SU-DHL-6 (cell line): ENCODE results near the gene HTT.

Experiments
- H2AFZ ChIP-seq: fragments of 200-600 bp; sonication (generic); 2 replicates; pipeline ENCODE4 v1.6.1; 2014; ENCODE audit warnings: low read depth, mild to moderate bottlenecking, moderate library complexity, mixed read lengths, antibody characterized with exemption, low read length; ENCODE audit not compliant: severe bottlenecking
- H3F3A ChIP-seq: fragments of 200-600 bp; shearing (Covaris generic); 2 replicates; pipeline ENCODE4 v1.6.0; 2016; ENCODE audit warnings: antibody characterized with exemption, mild to moderate bottlenecking; ENCODE audit not compliant: insufficient read depth
- H3K27ac ChIP-seq: fragments of 200-600 bp; sonication (generic); 2 replicates; pipeline ENCODE4 v1.5.1; 2016; ENCODE audit warnings: low read depth, mild to moderate bottlenecking, low read length, moderate library complexity, mixed read lengths
- H3K27me3 ChIP-seq: fragments of 200-600 bp; sonication (generic), shearing (Covaris generic); 2 replicates; pipeline ENCODE4 v1.6.0; 2014; ENCODE audit warnings: mild to moderate bottlenecking, low read length
- H3K36me3 ChIP-seq: fragments of 200-600 bp; sonication (generic); 2 replicates; pipeline ENCODE4 v1.6.1; 2014; ENCODE audit warnings: mild to moderate bottlenecking, low read length, mixed read lengths
- H3K4me2 ChIP-seq: fragments of 300-600, 200-600 bp; shearing (Covaris generic), sonication (generic); 2 replicates; pipeline ENCODE4 v1.6.0; 2014; ENCODE audit warnings: low read length, low read depth, mild to moderate bottlenecking; ENCODE audit not compliant: poor library complexity, severe bottlenecking
- H3K4me3 ChIP-seq: fragments of 200-600 bp; sonication (generic); 2 replicates; pipeline ENCODE4 v1.5.1; 2014; ENCODE audit warnings: antibody characterized with exemption, low read length, mild to moderate bottlenecking, mixed read lengths; ENCODE audit not compliant: insufficient read depth, poor library complexity, severe bottlenecking
- H3K79me2 ChIP-seq: fragments of 200-600 bp; sonication (generic); 2 replicates; pipeline ENCODE4 v1.6.1; 2014; ENCODE audit warnings: mild to moderate bottlenecking, low read length, moderate library complexity; ENCODE audit not compliant: insufficient read depth
- H3K9ac ChIP-seq: fragments of 200-600 bp; sonication (generic); 2 replicates; pipeline ENCODE4 v1.7.0; 2014; ENCODE audit warnings: mild to moderate bottlenecking, low read length
- H3K9me2 ChIP-seq: fragments of 200-600 bp; sonication (generic); replicated peaks from 2 replicates; pipeline ENCODE4 v1.6.1; 2014; ENCODE audit warnings: low read length; ENCODE audit not compliant: insufficient read depth
- H3K9me3 ChIP-seq: fragments of 200-600 bp; sonication (generic); 2 replicates; pipeline ENCODE4 v1.6.1; 2014; ENCODE audit warnings: low read length, mixed read lengths; ENCODE audit not compliant: insufficient read depth
- H4K20me1 ChIP-seq: fragments of 200-600 bp; sonication (generic); 2 replicates; pipeline ENCODE4 v1.6.1; 2014; ENCODE audit warnings: low read depth, mild to moderate bottlenecking, antibody characterized with exemption, low read length, moderate library complexity, mixed read lengths
- EZH2phosphoT487 ChIP-seq: fragments of 200-600 bp; sonication (generic), shearing (Covaris generic); conservative IDR thresholded peaks from 2 replicates; pipeline ENCODE4 v1.6.1; 2018; ENCODE audit warnings: mild to moderate bottlenecking, antibody characterized with exemption, low read length, moderate library complexity, mixed read lengths
- TF ChIP-seq, protein P1 (sequence below): fragments of 200-600 bp; sonication (generic); IDR thresholded peaks from one replicate; pipeline ENCODE4 v1.5.1; 2017; ENCODE audit warnings: antibody characterized with exemption, mild to moderate bottlenecking, low read length, moderate library complexity; ENCODE audit not compliant: insufficient read depth, poor library complexity, severe bottlenecking

HTT gene

DNA sequence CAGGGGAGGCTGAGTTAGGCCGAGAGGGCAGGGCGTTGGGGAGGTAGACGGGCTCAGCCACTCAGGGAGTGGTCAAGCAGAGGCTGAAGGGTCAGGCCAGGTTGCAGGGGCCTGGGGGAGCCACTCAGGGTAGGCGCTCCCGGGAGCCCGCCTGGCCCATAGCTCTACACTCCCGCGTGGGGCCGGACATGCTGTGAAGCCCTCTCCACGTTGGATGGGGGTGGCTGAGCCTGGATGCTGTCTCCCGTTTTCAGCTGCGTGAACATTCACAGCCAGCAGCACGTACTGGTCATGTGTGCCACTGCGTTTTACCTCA lies 160.5 kb downstream of the HTT start:
- Histone ChIP-seq H3K4me2 (no peak overlapping the region), H3K9me2 (no peaks in the 10 kb centered on the region), H3K9me3 (no peaks in the 10 kb centered on the region), H3K9ac (no peak overlapping the region), H3K36me3 (no peaks in the 10 kb centered on the region), H3F3A (no peaks in the 10 kb centered on the region), H3K4me3 (no peak overlapping the region), H3K79me2 (no peaks in the 10 kb centered on the region), H3K27me3 (no peaks in the 10 kb centered on the region), H2AFZ (no peak overlapping the region), H4K20me1 (no peaks in the 10 kb centered on the region), H3K27ac (no peak overlapping the region)
- TF ChIP-seq, protein P1, sequence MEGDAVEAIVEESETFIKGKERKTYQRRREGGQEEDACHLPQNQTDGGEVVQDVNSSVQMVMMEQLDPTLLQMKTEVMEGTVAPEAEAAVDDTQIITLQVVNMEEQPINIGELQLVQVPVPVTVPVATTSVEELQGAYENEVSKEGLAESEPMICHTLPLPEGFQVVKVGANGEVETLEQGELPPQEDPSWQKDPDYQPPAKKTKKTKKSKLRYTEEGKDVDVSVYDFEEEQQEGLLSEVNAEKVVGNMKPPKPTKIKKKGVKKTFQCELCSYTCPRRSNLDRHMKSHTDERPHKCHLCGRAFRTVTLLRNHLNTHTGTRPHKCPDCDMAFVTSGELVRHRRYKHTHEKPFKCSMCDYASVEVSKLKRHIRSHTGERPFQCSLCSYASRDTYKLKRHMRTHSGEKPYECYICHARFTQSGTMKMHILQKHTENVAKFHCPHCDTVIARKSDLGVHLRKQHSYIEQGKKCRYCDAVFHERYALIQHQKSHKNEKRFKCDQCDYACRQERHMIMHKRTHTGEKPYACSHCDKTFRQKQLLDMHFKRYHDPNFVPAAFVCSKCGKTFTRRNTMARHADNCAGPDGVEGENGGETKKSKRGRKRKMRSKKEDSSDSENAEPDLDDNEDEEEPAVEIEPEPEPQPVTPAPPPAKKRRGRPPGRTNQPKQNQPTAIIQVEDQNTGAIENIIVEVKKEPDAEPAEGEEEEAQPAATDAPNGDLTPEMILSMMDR: no peak
- no peak for TF ChIP-seq EZH2phosphoT487

DNA sequence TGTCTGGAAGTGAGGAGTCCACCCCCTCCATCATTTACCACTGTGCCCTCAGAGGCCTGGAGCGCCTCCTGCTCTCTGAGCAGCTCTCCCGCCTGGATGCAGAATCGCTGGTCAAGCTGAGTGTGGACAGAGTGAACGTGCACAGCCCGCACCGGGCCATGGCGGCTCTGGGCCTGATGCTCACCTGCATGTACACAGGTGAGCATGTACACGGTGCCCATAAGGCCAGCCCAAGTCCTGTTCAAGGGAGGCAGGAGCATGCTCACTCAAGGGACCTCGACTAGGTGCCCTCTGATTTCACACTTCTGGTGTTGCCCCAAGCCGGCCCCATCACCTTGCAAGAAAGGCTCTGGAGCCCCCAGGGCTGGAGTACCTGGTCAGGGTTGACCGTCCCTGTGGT lies 161.1 kb downstream of the HTT start:
- Histone ChIP-seq H3K4me3 (no peak overlapping the region), H3K9me3 (no peaks in the 10 kb centered on the region), H3K9ac (no peak overlapping the region), H2AFZ (no peak overlapping the region), H3K27ac (no peak overlapping the region), H4K20me1 (no peaks in the 10 kb centered on the region), H3K79me2 (no peaks in the 10 kb centered on the region), H3K36me3 (no peaks in the 10 kb centered on the region), H3K27me3 (no peaks in the 10 kb centered on the region), H3K9me2 (no peaks in the 10 kb centered on the region), H3K4me2 (no peak overlapping the region), H3F3A (no peaks in the 10 kb centered on the region)
- TF ChIP-seq, protein P1: no peak

DNA sequence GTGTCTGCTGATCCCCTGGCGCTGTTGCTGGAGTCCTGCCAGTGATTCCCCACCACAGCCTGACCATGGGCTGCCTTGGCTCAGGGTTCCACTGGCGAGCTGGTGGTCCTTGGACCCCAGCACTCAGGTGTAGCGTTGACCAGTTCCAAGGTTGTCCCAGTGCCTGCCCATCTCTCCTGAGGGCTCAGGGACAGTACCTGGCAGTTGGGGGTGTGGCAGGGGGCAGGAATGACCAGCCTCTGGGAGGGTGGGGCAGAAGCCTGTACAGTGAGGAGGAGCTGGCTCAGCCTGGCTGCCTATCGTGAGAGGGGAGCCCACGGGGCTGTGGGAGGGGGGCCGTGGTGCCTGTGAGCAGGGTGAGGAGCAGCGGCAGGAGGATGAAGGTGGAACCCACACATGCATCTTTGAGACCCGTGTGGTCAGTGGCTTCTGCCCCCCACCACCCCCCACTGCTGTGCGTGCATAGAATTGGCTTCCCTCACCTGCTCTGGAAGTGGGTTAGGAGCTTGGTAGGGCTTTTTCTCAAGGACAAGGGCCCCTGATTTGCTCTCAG lies 161.9 kb downstream of the HTT start:
- TF ChIP-seq EZH2phosphoT487: no peak
- TF ChIP-seq, protein P1: no peak
- Histone ChIP-seq H3K9me2 (no peaks in the 10 kb centered on the region), H3K9me3 (no peaks in the 10 kb centered on the region), H3F3A (no peaks in the 10 kb centered on the region), H3K4me3 (no peak overlapping the region), H3K9ac (no peak overlapping the region), H3K27ac (no peak overlapping the region), H3K79me2 (no peaks in the 10 kb centered on the region), H2AFZ (no peak overlapping the region), H3K27me3 (no peaks in the 10 kb centered on the region), H4K20me1 (no peaks in the 10 kb centered on the region), H3K36me3 (no peaks in the 10 kb centered on the region), H3K4me2 (no peak overlapping the region)
